Stimulated activated CD8-positive, alpha-beta memory T cell treated with anti-CD3 and anti-CD28 coated beads, Interleukin-4, amount 100 ng/mL, for 24 hours (primary cell): Measurements from ENCODE around the gene CELA3B.
"Not testable (repeated sequence)": the region's sequence is repeated elsewhere in the genome, so short reads cannot be mapped to it uniquely, and the experiment has no call there.

Experiments
- DNase-seq: peaks from one replicate; pipeline ENCODE4 v3.0.0-alpha.2; 2020; ENCODE audit warnings: low read depth

The CELA3B gene

DNA sequence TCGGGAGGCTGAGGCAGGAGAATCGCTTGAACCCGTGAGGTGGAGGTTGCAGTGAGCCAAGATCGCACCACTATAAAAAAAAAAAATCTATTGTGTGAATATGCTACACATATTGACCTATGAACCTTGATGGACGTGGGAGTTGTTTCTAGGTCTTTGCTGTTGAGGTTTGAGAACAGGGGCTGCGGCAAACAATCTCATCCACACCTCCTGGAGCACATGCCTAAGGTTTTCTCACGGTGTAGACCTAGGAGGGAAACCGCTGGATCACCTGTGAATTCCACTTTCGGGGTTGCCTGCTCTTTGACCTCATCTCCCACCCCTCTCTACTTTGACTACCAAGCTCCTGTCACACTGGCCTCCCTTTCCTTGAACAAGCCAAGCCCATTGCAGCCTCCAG lies 1.5 kb upstream of the CELA3B start:
- DNase-seq, result not testable (repeated sequence)

GRCh38 chr1:21978209-21978608 lies 1.4 kb downstream of the CELA3B start:
- not testable (repeated sequence) for DNase-seq

DNA sequence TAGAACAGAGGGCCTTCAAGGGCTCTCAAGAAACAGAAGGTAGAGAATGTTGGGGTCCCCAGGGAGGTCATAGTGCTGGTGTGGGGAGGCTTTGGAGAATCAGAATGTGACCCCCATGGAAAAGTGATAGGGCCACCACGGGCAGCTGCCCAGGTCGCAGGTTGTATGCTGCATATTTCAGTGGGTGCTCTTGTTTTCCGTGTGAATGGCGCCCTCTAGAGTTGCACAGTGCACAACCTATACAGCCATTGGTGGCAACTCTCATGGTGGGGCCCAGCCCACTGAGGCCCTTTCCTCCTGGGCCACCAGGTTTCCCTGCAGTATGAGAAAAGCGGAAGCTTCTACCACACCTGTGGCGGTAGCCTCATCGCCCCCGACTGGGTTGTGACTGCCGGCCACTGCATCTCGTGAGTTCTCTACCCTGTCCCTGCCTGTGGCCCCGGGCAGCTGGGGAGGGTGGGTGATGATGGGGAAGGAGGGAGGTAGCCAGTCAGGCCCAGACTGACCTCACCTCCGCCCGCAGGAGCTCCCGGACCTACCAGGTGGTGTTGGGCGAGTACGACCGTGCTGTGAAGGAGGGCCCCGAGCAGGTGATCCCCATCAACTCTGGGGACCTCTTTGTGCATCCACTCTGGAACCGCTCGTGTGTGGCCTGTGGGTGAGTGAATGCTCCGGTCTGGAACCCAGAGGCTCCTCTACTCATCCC lies 3.8 kb downstream of the CELA3B start:
- DNase-seq, result not testable (repeated sequence)

DNA sequence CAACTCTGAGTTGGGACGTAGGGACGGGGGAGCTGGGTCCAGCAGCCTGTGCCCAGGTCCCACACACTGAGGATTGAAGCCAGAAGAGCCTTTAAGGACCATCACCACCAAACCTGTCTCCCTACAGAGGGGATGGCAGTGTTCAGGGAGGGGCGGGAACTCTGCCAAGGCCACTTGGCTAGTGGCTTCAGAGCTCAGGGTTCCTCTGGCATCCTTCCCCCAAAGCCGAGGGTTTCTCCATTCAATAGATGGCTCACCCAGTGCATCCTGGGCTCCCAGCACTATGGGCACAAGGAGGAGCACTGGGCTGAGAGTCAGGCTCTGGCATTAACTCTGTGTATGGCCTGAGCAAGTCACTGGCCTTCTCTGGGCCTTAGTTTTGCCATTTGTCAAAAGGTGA lies 4.4 kb downstream of the CELA3B start:
- DNase-seq, result not testable (repeated sequence)

DNA sequence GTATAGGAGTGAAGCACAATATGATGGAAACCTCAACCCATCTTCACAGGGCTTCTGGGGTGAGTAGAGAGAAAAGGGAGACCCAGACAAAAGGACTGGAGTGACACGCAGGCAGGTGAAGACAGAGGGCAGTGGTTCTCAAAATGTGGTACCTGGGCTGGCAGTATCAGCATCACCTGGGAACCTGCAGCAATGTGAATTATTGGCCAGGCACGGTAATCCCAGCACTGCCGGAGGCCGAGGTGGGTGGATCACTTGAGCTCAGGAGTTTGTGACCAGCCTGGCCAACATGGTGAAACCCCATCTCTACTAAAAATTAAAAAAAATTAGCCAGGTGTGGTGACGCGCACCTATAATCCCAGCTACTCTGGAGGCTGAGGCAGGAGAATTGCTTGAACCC lies 5.3 kb downstream of the CELA3B start:
- not testable (repeated sequence) for DNase-seq

DNA sequence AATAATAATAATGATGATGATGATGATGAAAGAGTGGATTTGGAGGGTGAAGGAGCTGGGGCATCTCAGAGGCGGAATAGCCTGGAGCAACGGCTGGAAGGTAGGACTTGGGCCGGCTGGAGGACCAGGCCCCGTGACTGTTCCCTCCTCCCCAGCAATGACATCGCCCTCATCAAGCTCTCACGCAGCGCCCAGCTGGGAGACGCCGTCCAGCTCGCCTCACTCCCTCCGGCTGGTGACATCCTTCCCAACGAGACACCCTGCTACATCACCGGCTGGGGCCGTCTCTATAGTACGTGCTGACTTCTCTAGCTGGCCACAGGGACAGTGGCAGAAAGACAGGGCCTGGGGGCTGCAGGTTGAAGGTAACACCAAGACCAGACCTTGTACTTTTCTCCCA lies 6.7 kb downstream of the CELA3B start:
- DNase-seq, result not testable (repeated sequence)

DNA sequence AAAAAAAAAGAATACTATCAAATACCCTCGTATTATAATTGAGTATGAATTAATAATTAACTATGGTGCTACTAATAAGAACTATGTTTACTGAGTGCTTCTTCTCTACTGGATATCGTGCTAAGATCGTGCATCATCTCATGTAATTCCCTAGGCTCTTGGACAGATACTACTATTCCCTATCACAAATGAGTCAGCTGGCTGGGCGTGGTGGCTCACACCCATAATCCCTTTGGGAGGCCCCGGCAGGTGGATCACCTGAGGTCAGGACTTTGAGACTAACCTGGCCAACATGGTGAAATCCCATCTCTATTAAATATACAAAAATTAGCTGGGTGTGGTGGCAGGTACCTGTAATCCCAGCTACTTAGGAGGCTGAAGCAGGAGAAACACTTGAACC lies 9.1 kb downstream of the CELA3B start:
- DNase-seq, result not testable (repeated sequence)

DNA sequence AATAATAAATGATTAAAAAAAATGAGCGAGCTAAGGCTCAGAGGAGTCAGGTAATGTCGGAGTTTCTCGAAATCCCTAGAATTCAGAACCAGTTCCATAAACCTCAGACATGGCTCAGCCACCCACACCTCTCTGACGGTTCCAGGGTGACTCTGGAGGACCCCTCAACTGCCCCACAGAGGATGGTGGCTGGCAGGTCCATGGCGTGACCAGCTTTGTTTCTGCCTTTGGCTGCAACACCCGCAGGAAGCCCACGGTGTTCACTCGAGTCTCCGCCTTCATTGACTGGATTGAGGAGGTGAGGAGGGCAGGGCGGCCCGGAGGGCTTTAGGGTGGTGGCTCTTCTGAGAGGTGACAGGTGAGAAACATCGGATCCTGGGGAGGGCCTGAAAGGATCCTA lies 9.6 kb downstream of the CELA3B start:
- not testable (repeated sequence) for DNase-seq

DNA sequence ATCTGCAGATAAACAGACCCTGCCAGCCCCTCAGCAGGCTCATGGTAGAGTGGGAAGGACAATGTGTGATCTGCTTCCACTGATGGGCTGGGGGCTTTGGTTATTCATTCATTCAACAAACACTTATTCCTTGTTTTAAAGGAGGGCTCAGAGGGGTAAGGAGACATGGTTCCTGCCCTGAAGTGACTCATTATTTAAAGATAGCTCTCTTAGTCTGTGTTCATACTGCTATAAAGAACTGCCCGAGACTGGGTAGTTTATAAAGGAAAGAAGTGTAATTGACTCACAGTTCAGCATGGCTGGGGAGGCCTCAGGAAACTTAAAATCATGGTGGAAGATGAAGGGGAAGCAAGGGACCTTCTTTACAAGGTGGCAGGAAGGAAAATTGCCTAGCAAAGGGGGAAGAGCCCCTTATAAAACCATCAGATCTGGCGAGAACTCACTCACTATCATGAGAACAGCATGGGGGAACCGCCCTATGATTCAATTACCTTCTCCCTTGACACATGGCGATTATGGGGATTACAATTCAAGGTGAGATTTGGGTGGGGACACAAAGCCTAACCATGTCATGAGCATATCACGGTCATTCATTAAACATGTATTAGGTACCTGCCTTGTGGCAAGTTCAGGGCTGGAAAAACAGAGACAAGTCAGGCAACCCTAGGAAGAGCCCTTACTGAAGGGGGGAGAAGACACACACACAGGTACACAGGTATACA lies 13.0 kb downstream of the CELA3B start:
- not testable (repeated sequence) for DNase-seq

DNA sequence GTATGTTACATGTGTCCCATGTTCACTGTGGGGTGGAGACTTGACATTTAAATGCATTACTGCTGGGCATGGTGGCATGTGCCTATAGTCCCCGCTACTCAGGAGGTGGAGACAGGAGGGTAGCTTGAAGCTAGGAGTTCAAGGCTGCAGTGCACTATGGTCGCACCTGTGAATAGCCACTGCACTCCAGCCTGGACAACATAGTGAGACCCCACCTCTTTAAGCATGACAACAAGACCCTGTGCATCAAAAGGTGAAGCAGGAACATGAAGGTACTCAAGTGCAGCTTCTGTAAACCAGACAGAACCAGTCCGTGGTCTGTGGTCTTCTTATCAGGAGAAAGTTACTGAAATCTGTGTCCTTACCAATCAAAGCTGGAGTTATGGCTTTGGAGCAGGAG lies 15.4 kb downstream of the CELA3B start:
- DNase-seq, result not testable (repeated sequence)

DNA sequence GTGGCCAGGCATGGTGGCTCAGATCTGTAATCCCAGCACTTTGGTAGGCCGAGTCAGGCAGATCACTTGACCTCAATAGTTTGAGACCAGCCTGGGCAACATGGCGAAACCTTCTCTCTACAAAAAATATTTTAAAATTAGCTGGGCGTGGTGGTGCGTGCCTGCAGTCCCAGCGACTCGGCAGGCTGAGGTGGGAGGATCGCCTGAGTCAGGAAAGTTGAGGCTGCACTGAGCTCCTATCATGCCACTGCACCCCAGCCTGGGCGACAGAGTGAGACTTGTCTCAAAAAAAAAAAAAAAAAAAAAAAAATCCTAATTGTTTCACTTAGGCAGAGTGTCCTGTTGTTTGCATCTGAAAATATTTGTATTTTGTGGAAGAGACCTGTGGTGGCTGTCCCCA lies 17.9 kb downstream of the CELA3B start:
- not testable (repeated sequence) for DNase-seq

DNA sequence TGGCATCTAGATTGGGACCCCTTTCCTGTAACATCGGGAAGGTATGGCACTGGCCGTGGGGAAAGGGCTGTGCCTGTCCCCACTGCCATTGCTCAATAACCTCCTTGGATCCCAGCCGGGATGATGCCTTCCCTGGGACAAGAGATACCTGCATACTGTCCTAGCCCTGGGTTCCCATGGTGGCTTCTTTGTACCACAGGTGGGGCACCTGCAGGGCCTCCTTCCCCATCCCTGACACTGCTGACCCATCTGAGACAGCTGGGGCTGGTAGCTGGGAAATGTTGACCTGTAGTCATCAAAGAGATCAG lies 19.8 kb downstream of the CELA3B start:
- DNase-seq, result not testable (repeated sequence)

DNA sequence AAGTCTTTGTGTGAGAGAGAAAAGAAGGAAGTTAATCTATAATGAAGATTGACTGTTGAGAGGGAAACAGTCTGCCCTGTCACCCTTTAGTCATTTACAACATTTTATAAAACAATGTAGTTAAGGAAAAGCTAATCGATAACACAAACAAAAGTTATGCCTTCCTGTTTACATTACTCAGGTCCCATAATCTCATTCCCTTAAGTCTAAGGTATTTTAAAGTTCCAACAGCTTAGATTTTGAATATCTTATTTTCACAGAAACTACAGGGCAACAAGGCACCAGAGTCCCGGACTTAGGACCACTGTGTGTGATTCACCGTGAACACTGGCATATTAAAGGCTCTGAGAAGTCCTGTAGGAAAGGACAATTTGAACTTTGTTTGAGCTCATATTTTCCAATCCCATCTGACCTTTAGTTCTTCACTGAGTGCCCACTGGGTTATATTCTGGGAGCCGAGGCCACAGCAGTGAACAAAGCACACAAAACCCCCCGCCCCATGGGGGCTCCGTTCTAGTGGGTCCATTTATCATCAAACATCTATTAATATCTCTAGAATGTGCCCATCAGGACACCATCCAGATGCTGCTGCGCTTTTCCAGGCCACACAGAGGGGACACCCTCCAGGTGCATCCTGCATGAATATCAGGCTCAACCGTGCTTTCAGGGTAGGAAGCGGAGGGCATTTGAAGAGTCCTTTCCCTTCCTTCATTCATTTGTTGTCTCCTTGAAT lies 21.2 kb downstream of the CELA3B start:
- not testable (repeated sequence) for DNase-seq

DNA sequence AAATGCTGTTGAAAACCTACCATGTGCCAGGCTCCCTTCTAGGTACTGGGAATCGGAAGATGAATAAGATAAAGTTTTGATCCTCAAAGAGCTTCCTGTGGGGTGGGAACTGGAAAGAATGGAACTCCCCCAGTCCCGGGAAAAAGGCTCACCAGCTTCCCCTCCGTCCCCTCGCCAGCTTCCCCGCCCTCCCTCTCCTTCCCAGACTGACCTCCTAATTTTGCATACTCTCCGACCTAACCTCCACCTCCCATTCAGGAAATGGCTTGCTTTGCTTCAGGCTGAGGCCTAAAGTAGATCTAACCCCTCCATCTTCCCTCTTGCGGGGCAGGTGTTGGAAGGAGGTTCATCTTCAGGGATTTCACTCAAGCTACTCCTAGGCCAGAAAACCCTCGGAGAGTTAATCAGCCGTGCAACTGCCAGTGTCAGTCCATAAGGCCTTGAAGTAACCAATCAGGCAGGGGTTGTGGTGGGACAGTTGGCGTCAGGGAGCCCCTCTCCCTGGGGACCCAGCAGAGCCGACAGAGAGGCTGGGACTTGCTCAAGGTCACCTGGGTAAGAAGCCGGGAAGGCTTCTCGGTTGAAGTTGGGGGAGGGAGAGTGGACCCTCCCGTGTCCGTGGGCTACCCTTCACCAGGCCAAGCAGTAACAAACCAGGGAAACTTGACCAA lies 21.9 kb downstream of the CELA3B start:
- not testable (repeated sequence) for DNase-seq

DNA sequence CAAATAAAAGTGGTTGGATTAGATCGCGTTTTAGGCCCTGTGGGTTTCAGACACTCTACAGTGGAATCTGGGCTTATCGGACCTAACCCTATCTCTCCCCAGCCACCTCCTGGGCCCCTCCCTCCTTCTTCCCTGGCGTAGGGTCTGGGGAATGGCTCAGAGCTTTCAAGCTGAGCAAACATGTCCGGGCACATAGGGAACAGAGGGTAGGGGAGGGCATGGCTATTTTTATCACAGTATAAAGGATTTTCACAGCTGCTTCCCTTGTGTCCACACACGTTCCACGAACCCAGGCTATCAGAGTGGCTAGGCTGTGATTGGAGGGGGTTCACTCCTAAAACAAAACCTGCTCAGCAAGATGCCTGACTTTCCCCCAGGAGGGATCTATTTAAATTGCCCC lies 22.8 kb downstream of the CELA3B start:
- DNase-seq, result not testable (repeated sequence)

- DNase-seq, result no peak
These were observed 24.6 kb downstream of the CELA3B start, which contains the start of gene CELA3A for GRCh38 chr1:22001409-22001808. CELA3A (plus strand) TSS chr1:22001657; CDS start chr1:22001675, 18 bp downstream.

DNA sequence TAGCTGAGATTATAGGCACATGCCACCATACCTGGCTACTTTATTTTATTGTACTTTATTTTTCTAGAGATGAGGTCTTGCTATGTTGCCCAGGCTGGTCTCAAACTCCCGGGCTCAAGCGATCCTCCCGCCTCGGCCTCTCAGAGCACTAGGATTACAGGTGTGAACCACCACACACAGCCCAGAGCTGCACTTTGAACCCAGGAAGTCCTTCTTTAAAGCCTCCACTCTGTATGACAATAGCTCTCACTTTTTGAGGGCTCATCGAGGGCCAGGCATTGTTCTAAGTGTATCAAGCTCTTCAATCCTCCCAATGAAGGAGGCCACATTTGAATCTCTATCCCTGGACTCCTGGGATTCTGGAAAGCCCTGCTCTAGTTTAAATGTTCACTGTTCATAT lies 25.6 kb downstream of the CELA3B start:
- DNase-seq, result not testable (repeated sequence)

DNA sequence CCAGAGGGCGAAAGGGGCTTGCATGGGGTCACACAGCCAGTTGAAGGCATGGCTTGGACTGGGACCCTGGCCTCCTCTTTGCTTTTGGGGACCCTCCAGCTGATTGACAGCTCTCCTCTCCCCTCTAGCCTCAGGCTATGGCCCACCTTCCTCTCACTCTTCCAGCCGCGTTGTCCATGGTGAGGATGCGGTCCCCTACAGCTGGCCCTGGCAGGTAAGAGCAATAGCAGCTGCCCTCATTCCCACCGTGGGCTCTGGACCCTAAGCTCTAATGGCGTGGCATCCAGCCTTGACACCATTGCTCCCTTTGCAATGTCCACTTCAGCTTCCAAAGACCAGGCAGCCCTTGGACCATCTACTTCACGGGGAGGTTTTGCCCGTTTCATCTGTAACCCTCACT lies 26.1 kb downstream of the CELA3B start:
- DNase-seq, result not testable (repeated sequence)

DNA sequence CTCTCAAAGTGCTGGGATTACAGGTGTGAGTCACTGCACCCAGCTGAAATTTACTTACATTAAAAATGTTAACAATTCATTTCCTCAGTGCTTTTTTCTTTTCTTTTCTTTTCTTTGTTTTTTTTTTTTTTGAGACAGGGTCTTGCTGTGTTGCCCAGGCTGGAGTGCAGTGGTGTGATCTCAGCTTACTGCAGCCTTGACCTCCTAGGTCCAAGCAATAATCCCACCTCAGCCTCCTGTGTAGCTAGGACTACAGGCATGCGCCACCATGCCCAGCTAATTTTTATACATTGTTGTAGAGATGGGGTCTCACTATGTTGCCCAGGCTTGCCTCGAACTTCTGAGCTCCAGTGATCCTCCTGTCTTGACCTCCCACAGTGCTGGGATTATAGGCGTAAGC lies 27.1 kb downstream of the CELA3B start:
- DNase-seq, result not testable (repeated sequence)

- not testable (repeated sequence) for DNase-seq
These were observed 28.7 kb downstream of the CELA3B start for GRCh38 chr1:22005261-22006149.

- not testable (repeated sequence) for DNase-seq
These were observed 29.9 kb downstream of the CELA3B start for GRCh38 chr1:22006736-22007135.
